HG02884 (cell line): ENCODE data around the gene OLR1.

Experiments
- ATAC-seq: cut with Tn5 transposase; IDR thresholded peaks from one replicate; pipeline ENCODE4 v1.9.1; 2021; ENCODE audit warnings: mild to moderate bottlenecking, moderate library complexity; ENCODE audit not compliant: unreplicated experiment

Gene OLR1

GRCh38 chr12:10110256-10110844, 61.6 kb downstream of the OLR1 start:
- no peak for ATAC-seq
